GM18520 (cell line): ENCODE measurements around the gene ZNF761.
"Not testable (repeated sequence)": the region's sequence is repeated elsewhere in the genome, so short reads cannot be mapped to it uniquely, and the experiment has no call there.

Experiments
- ATAC-seq: cut with Tn5 transposase; IDR thresholded peaks from one replicate; pipeline ENCODE4 v1.9.1; 2021; ENCODE audit not compliant: unreplicated experiment

The ZNF761 gene

GRCh38 chr19:53455828-53456227, 24.0 kb downstream of the ZNF761 start:
- ATAC-seq, result no peak

DNA sequence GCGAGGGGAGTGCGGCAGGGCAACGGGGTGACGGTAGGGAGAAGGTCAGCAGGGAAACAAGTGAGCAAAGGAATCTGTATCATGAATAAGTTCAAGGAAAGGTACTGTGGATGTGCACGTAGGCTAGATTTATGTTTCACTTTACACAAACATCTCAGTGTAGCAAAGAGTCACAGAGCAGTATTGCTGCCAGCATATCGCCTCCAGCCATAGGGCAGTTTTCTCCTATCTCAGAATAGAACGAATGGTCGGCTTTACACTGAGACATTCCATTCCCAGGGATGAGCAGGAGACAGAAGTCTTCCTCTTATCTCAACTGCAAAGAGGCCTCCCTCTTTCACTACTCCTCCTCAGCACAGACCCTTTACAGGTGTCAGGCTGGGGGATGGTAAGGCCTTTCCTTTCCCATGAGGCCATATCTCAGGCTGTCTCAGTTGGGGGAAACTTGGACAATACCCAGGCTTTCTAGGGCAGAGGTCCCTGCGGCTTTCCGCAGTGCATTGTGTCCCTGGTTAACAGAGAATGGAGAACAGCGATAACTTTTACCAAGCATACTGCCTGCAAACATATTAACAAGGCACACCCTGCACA, 28.4 kb downstream of the ZNF761 start:
- ATAC-seq, result not testable (repeated sequence)

- ATAC-seq, result no peak
Observed at GRCh38 chr19:53461866-53462265, 30.1 kb downstream of the ZNF761 start.

DNA sequence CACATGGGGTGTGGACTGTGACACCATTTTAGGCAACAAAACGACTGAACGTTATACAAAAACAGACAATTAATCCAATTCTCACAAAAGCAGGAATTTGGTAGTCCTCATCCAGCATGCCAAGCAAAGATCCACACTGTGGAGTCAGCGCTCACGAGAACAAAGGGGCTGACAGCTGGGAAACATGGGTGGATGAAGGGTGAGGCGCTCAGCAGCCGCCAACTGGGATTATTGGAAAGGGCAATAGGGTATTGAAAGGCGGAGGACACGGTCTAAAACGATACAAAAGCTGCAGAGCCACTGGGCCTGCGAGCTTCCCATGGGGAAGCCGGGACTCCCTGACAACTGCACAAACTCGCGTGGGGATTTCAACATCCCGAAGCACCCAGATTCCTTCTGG, 31.1 kb downstream of the ZNF761 start:
- ATAC-seq, result no peak

GRCh38 chr19:53463263-53463662, 31.5 kb downstream of the ZNF761 start:
- ATAC-seq, result no peak

- ATAC-seq, result no peak
Observed at GRCh38 chr19:53466726-53467484, 35.1 kb downstream of the ZNF761 start.

GRCh38 chr19:53467485-53468262, 35.9 kb downstream of the ZNF761 start, which contains the start of gene ZNF813:
TSS of gene ZNF813 (plus strand) at chr19:53467733. CDS start at chr19:53483823, 16,090 bp downstream.
- ATAC-seq, result no peak

DNA sequence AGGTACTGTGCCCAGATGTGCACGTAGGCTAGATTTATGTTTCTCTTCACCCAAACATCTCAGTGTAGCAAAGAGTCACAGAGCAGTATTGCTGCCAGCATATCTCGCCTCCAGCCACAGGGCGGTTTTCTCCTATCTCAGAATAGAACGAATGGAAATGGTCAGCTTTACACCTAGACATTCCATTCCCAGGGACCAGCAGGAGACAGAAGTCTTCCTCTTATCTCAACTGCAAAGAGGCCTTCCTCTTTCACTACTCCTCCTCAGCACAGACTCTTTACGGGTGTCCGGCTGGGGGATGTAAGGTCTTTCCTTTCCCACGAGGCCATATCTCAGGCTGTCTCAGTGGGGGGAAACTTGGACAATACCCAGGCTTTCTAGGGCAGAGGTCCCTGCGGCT, 36.8 kb downstream of the ZNF761 start:
- ATAC-seq, result not testable (repeated sequence)

- ATAC-seq, result no peak
Observed at GRCh38 chr19:53471916-53472315, 40.1 kb downstream of the ZNF761 start.

GRCh38 chr19:53474832-53475231, 43.0 kb downstream of the ZNF761 start:
- not testable (repeated sequence) for ATAC-seq

DNA sequence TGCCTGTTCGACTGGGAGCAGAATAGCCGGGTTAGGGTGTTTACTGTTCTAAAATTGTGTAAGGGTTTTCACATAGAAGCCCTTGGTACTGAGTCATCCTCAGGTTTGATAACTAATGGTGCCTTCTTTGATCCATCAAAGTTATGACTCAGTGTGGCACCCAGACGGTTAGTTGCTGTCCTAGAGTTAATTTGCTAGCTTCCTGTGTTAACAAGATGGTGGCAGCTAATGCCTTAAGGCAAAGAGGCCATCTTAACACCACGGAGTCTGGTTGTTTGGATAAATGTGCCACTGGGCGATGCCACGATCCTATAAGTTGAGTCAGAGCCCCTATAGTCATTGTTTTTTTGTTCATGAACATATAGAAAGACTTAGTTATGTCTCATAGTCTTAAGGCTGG, 43.7 kb downstream of the ZNF761 start:
- not testable (repeated sequence) for ATAC-seq

DNA sequence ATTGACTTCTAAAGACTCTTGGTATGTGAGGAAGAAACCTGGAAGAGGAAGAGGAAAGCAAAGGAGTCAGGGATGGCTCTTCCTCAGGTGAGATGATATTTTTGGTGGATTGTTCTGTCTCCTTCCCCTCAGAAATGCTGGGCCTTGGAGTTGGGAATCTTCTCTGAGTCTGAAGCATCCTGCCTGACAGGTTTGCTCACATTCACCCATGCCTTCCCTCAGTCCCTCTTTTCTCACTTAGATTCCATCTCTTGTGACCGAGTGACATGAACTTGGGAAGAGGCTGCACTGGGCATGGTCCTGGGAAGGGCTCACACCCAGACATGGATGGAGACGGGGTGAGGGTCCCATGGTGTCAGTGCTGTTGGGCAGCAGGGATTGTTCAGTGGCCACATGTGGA, 52.0 kb downstream of the ZNF761 start:
- not testable (repeated sequence) for ATAC-seq

DNA sequence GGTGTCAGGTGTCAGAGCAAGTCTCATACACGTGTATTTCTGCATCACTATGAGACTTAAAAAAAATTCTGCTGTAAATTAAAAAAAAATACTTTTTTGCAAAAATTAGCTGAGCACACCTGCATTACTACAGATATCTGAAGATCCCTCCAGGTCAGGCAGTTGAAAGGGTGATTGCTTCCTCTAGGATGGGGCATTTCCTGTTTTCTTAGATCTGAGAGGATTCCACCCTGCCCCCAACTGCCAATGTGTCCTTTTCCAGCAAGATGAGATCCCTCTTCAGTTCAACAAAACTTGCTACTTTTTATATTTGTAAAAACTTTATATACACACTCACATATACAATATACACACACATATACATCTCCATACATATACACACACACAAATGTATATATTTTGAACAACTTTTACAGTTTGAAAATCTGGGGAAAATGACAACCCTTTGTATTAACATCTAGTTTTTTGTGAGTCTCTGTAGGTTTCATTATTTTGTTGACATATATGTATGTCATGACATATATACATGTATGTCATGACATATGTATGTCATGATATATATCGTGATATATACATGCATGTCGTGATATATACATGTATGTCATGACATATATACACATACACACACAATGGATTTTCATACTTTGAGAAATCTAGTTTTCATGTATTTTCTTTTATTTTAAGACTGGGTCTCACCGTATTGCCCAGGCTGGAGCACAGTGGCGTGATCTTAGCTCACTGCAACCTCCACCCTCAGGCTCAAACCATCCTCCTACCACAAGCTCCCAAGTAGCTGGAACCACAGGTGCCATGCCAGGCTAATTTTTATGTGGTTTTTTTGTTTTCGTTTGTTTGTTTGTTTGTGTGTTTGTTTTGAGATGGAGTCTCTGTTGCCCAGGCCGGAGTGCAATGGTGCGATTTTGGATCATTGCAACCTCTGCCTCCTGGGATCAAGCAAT, 53.5 kb downstream of the ZNF761 start:
- ATAC-seq, result no peak

GRCh38 chr19:53492153-53492552, 60.4 kb downstream of the ZNF761 start:
- no peak for ATAC-seq

DNA sequence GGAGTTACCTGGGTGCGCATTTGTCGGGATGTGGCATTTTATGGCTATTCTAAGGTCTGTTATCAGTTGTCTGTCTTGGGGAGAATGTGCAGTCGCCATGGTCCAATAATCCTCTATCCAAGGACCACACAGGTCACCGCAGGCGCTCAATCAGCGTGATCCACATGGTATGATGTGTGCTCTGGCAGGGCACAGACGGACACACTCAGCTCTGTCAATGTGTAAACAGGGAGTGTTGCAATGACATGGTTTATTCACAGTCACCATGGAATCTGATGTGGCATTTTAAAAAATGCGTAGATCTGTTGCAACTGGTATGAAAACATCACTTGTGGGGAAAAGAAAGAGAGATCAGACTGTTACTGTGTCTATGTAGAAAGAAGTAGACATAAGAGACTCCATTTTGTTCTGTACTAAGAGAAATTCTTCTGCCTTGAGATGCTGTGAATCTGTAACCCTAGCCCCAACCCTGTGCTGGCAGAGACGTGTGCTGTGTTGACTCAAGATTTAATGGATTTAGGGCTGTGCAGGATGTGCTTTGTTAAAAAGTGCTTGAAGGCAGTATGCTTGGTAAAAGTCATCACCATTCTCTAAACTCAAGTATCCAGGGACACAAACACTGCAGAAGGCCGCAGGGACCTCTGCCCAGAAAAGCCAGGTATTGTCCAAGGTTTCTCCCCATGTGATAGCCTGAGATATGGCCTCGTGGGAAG, 65.7 kb downstream of the ZNF761 start:
- not testable (repeated sequence) for ATAC-seq

GRCh38 chr19:53498024-53498395, 66.2 kb downstream of the ZNF761 start:
- ATAC-seq, result not testable (repeated sequence)

- not testable (repeated sequence) for ATAC-seq
Observed at GRCh38 chr19:53503151-53503550, 71.4 kb downstream of the ZNF761 start.

DNA sequence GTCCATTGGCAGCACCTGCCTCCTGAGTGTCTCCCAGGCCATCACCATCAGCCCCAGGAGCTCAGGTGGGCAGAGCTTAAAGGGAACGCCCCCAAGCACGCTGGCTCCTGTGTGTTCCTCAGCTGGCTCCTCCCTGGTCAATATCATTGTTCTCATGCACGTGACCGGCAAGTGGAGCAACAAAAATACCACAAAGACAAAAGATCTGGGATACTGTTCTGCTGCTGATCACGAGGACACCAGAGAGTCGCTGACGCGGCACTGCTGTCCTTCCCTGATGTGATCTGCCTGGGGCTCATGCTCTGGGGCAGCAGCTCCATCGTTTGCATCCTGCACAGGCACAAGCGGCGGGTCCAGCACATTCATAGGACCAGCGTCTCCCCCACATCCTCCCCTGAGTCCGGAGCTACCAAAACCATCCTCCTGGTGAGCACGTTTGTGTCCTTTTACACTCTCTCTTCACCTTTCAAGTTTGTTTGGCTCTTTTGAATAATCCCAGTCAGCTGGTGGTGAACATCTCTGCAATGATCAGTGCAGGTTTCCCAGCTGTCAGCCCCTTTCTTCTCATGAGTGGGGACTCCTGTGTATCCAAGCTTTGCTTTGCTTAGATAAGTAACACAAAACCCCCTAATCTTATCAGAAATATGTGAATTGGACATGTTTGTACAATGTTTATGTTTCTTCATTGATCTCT, 72.0 kb downstream of the ZNF761 start:
- ATAC-seq, result not testable (repeated sequence)

- not testable (repeated sequence) for ATAC-seq
Observed at GRCh38 chr19:53504365-53504703, 72.5 kb downstream of the ZNF761 start.

- ATAC-seq, result no peak
Observed at GRCh38 chr19:53504885-53505284, 73.1 kb downstream of the ZNF761 start.
